B cell (primary cell): ENCODE data around the gene ARHGAP19.

Source experiments
- EZH2 ChIP-seq: IDR thresholded peaks from 2 replicates; pipeline ENCODE4 v1.6.1; 2012; ENCODE audit warnings: borderline replicate concordance, low read depth, mild to moderate bottlenecking, moderate library complexity, low read length; ENCODE audit not compliant: insufficient read depth, poor library complexity, severe bottlenecking
- TF ChIP-seq, protein P1 (sequence below): fragments of 200-600 bp; IDR thresholded peaks from one replicate; pipeline ENCODE4 v1.8.0; 2022; ENCODE audit warnings: antibody characterized with exemption, mild to moderate bottlenecking

DNA sequence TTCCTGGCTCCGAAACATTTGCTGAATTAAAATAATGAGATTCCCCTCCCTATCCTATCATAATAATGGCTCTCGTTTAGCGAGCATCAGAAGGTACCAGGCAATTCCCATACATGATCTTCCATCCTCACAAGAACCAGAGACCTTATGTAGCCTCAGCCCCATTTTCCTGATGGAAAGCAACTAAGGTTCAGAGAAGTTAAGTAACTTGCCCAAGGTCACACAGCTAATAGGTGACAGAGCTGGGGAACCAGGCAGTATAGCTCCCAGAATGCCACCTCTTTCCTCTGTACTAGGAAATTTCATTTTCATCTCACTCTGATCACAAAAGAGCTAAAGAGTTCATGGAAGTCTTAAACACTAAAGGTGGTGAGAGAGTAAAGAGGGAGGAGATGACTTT, 109.1 kb downstream of the ARHGAP19 start:
- TF ChIP-seq, protein P1, sequence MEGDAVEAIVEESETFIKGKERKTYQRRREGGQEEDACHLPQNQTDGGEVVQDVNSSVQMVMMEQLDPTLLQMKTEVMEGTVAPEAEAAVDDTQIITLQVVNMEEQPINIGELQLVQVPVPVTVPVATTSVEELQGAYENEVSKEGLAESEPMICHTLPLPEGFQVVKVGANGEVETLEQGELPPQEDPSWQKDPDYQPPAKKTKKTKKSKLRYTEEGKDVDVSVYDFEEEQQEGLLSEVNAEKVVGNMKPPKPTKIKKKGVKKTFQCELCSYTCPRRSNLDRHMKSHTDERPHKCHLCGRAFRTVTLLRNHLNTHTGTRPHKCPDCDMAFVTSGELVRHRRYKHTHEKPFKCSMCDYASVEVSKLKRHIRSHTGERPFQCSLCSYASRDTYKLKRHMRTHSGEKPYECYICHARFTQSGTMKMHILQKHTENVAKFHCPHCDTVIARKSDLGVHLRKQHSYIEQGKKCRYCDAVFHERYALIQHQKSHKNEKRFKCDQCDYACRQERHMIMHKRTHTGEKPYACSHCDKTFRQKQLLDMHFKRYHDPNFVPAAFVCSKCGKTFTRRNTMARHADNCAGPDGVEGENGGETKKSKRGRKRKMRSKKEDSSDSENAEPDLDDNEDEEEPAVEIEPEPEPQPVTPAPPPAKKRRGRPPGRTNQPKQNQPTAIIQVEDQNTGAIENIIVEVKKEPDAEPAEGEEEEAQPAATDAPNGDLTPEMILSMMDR: no peak
- no peak for TF ChIP-seq EZH2
